ENCODE results near the gene NACA2.
"Not testable (repeated sequence)": the region's sequence is repeated elsewhere in the genome, so short reads cannot be mapped to it uniquely, and the experiment has no call there.

Gene NACA2

DNA sequence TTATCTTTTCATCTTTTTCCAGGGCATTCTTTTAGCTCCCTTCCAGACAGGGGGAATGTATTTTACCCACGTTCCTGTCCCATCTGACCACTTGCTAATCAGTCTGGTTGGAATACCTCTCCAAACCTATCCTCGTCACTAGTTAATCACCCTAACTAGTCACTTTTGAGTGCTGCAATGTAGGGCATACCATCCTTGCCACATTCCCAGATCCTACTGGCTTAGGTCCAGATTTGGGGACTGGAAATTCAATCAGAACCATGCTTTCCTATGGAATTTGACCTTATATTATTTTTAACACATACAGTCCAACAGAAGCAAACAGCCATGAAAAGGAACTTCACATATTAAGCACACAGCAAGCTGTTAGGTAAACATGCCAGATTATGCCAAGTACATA is 29.7 kb downstream of the NACA2 start:
- Histone ChIP-seq H3K36me3 (no peaks in the 10 kb centered on the region), H3K9me3 (ENCODE audit: severe bottlenecking) (peaks cover 3% of the 10 kb centered on the region), H3K27me3 (ENCODE audit: insufficient read depth, low read depth, severe bottlenecking) (no peaks in the 10 kb centered on the region), H3K4me3 (ENCODE audit: low read depth, low read length) (no peak overlapping the region), H3K27ac (no peak overlapping the region)
- DNase-seq = no peak
- TF ChIP-seq, protein P1, sequence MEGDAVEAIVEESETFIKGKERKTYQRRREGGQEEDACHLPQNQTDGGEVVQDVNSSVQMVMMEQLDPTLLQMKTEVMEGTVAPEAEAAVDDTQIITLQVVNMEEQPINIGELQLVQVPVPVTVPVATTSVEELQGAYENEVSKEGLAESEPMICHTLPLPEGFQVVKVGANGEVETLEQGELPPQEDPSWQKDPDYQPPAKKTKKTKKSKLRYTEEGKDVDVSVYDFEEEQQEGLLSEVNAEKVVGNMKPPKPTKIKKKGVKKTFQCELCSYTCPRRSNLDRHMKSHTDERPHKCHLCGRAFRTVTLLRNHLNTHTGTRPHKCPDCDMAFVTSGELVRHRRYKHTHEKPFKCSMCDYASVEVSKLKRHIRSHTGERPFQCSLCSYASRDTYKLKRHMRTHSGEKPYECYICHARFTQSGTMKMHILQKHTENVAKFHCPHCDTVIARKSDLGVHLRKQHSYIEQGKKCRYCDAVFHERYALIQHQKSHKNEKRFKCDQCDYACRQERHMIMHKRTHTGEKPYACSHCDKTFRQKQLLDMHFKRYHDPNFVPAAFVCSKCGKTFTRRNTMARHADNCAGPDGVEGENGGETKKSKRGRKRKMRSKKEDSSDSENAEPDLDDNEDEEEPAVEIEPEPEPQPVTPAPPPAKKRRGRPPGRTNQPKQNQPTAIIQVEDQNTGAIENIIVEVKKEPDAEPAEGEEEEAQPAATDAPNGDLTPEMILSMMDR (IDR thresholded peaks at IDR 0.05; ENCODE audit: low read depth, low read length) = no peak

DNA sequence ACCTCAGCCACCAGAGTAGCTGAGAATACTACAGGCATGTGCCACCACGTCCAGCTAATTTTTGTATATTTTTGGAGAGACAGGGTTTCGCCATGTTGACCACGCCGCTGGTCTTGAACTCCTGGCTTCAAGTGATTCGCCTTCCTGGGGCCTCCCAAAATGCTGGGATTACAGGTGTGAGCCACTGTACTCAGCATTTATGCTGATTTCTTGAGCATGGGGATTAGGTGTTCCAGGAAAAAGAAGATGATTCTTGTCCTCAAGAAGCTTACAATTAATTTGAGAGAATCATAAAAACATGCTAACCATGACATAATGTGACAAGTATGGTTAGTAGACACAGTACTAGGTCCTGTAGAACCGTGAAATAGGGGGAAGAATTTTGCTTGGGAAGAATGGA is 30.9 kb downstream of the NACA2 start:
- TF ChIP-seq, protein P1 (IDR thresholded peaks at IDR 0.05; ENCODE audit: low read depth, low read length) = no peak
- Histone ChIP-seq H3K9me3 (ENCODE audit: severe bottlenecking) (peaks cover 3% of the 10 kb centered on the region), H3K27me3 (ENCODE audit: insufficient read depth, low read depth, severe bottlenecking) (no peaks in the 10 kb centered on the region), H3K36me3 (no peaks in the 10 kb centered on the region), H3K4me3 (ENCODE audit: low read depth, low read length) (no peak overlapping the region), H3K27ac (no peak overlapping the region)
- DNase-seq = no peak

DNA sequence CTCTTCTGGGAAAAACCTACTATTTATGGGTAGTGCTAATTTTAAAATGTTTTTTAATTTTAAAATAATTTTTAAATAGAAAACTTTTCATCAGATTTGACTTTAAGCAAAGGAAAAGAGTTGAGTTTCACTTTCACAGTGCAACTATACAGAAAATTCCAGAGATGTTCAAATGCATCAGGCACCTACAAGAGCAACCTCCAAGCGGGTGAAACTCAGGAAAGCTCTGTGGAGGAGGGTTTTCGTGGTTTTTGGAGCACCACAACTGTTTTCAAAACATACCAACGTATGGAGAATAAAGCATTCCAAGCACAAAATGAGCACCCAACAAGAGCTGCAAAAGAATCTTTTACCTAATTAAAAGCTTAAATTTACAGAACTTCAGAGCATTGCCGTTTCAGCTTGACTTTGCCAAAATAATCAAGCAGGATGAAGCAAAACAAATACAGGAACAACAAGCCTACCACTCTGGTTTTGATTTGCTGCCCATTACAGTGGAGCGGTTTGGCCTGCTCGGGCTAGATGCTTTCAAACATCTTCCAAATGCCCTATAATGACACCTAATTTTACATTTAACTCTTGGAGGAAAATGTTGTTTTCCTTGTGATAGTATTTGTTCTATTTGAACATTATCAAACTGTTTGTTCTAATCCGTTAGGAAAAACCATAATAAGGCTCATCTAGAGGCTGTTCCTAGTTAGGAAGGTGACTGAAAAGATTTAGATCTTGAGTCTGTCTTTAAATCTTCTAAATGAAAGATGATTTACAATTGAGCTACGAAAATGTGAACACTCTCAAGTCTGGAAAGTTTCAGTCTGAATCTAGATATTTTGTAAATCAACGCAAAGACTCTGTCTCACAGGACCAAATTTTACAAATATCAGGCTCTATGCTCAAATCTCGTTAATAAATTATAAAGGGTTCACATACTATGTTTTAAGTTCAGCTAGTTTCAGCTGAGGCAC is 34.5 kb downstream of the NACA2 start:
- Histone ChIP-seq H3K4me3 (ENCODE audit: low read depth, low read length) (no peak overlapping the region), H3K27me3 (ENCODE audit: insufficient read depth, low read depth, severe bottlenecking) (no peaks in the 10 kb centered on the region), H3K27ac (no peak overlapping the region), H3K9me3 (ENCODE audit: severe bottlenecking) (peaks cover 3% of the 10 kb centered on the region), H3K36me3 (no peaks in the 10 kb centered on the region)
- no peak for DNase-seq
- TF ChIP-seq, protein P1 (IDR thresholded peaks at IDR 0.05; ENCODE audit: low read depth, low read length) = no peak

DNA sequence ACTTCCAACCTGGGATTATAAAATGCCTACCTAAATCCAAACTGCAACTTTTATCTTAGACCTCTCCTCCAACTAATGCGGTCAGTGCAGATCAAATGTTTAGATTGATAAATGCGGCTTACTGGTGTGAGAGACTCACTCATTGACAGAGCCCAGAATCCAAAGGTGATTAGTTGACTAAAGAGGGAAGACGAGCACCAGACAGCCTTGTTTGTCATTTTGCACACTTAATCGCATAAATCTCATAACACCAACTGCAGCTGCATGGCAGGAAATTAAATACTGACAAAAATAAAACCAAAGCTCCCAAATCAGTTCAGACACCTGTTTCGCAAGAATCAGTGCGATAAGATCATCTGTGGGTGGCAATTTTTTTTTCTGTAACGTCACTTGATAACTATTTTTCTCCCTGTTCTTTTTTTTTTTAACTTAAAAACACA is 35.9 kb downstream of the NACA2 start:
- peak; percentile 46 for DNase-seq
- no peak overlapping the region for H3K27ac ChIP-seq
- H3K36me3 ChIP-seq = no peaks in the 10 kb centered on the region
- TF ChIP-seq, protein P1 (IDR thresholded peaks at IDR 0.05; ENCODE audit: low read depth, low read length) = no peak
- H3K4me3 ChIP-seq (ENCODE audit: low read depth, low read length) = peak overlapping the region; percentile 3; the same call in 1 of the 2 replicates
- peaks cover 2% of the 10 kb centered on the region for H3K9me3 ChIP-seq (ENCODE audit: severe bottlenecking)
- no peaks in the 10 kb centered on the region for H3K27me3 ChIP-seq (ENCODE audit: insufficient read depth, low read depth, severe bottlenecking)

DNA sequence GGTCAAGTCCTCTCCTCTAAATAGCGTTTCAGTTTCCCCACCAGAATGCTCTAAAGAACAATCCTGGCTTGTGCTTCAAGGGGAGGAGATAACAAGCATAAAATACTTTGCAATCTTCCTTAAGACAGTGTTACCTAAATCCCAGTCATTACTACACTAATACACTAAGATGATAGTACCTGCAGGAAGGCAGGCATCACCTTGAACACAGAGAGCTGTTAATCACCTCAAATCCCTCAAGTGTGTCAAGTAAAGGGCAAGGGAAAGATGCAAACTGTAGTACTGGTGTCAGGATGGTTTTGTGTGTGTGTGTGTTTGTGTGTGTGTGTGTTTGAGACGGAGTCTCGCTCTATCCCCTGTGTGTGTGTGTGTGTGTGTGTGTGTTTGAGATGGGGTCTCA is 36.8 kb downstream of the NACA2 start:
- H3K27me3 ChIP-seq (ENCODE audit: insufficient read depth, low read depth, severe bottlenecking) = no peaks in the 10 kb centered on the region
- no peak overlapping the region for H3K27ac ChIP-seq
- TF ChIP-seq, protein P1 (IDR thresholded peaks at IDR 0.05; ENCODE audit: low read depth, low read length) = no peak
- no peaks in the 10 kb centered on the region for H3K9me3 ChIP-seq (ENCODE audit: severe bottlenecking)
- H3K4me3 ChIP-seq (ENCODE audit: low read depth, low read length) = no peak overlapping the region
- no peaks in the 10 kb centered on the region for H3K36me3 ChIP-seq
- DNase-seq = peak; percentile 52

DNA sequence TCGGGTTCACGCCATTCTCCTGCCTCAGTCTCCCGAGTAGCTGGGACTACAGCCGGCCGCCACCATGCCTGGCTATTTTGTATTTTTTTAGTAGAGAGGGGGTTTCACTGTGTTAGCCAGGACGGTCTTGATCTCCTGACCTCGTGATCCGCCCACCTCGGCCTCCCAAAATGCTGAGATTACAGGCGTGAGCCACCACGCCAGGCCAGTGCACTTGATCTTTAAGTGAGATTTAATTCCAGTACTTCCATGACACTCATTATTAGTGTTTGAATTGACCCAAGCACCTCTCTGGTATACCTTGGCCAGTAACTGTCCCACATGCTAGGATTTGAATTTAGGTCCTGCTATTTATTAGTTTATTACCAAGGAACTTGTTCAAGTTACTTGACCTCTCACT is 38.5 kb downstream of the NACA2 start:
- H3K9me3 ChIP-seq (ENCODE audit: severe bottlenecking); H3K36me3 ChIP-seq; H3K4me3 ChIP-seq (ENCODE audit: low read depth, low read length); H3K27ac ChIP-seq; DNase-seq; H3K27me3 ChIP-seq (ENCODE audit: insufficient read depth, low read depth, severe bottlenecking): not testable (repeated sequence)
